HG03139 (cell line): Measurements from ENCODE around the gene TYROBP.
A peak's percentile ranks its signal among the peaks of the same experiment; 100 is the strongest.
"Not testable (repeated sequence)": the region's sequence is repeated elsewhere in the genome, so short reads cannot be mapped to it uniquely, and the experiment has no call there.

ENCODE experiments used
- ATAC-seq: cut with Tn5 transposase; IDR thresholded peaks from one replicate; pipeline ENCODE4 v1.9.1; 2021; ENCODE audit not compliant: unreplicated experiment

The TYROBP gene

GRCh38 chr19:35901854-35902661 lies 6.0 kb downstream of the TYROBP start, which contains the start of gene HCST:
TSS of gene HCST (plus strand) at chr19:35902529. CDS start at chr19:35902594, 65 bp downstream.
- ATAC-seq: no peak

GRCh38 chr19:35901055-35901644 lies 6.9 kb downstream of the TYROBP start:
- ATAC-seq: no peak

GRCh38 chr19:35899547-35900214 lies 8.4 kb downstream of the TYROBP start:
- ATAC-seq: peak; percentile 36

- no peak for ATAC-seq
Measured at GRCh38 chr19:35898499-35898809, 9.6 kb downstream of the TYROBP start.

- no peak for ATAC-seq
Measured at GRCh38 chr19:35897706-35898451, 10.2 kb downstream of the TYROBP start.

- no peak for ATAC-seq
Measured at GRCh38 chr19:35896643-35897040, 11.5 kb downstream of the TYROBP start.

- ATAC-seq: no peak
Measured at GRCh38 chr19:35895911-35896642, 12.0 kb downstream of the TYROBP start.

GRCh38 chr19:35894342-35894741 lies 13.8 kb downstream of the TYROBP start:
- no peak for ATAC-seq

- not testable (repeated sequence) for ATAC-seq
Measured at GRCh38 chr19:35891819-35892218, 16.3 kb downstream of the TYROBP start.

GRCh38 chr19:35890113-35890650 lies 17.9 kb downstream of the TYROBP start:
- ATAC-seq: no peak

- ATAC-seq: no peak
Measured at GRCh38 chr19:35889370-35890112, 18.6 kb downstream of the TYROBP start.

GRCh38 chr19:35888398-35888797 lies 19.7 kb downstream of the TYROBP start:
- no peak for ATAC-seq

- ATAC-seq: no peak
Measured at GRCh38 chr19:35887197-35887596, 20.9 kb downstream of the TYROBP start.

GRCh38 chr19:35885904-35886303 lies 22.2 kb downstream of the TYROBP start:
- no peak for ATAC-seq

GRCh38 chr19:35885225-35885738 lies 22.8 kb downstream of the TYROBP start:
- ATAC-seq: no peak

GRCh38 chr19:35883882-35884281 lies 24.2 kb downstream of the TYROBP start:
- no peak for ATAC-seq

- no peak for ATAC-seq
Measured at GRCh38 chr19:35882114-35882832, 25.8 kb downstream of the TYROBP start.

- no peak for ATAC-seq
Measured at GRCh38 chr19:35879770-35880317, 28.3 kb downstream of the TYROBP start.

GRCh38 chr19:35879068-35879467 lies 29.0 kb downstream of the TYROBP start:
- ATAC-seq: no peak
